Fibroblast of the aortic adventitia (primary cell): ENCODE results near the gene RPS6KA2. TPM values are rescaled to one million over a fixed set of nuclear protein-coding genes. Genes with fewer than 3 reads are reported as not detected.

Source experiments
- DNase-seq: peaks from one replicate; pipeline ENCODE4 v3.0.0-alpha.2; 2010; ENCODE audit warnings: low read depth
- H3K4me3 ChIP-seq: 2 replicates; pipeline ENCODE4 v1.5.1; 2011; ENCODE audit warnings: low read depth, mild to moderate bottlenecking, control low read depth, low read length, moderate library complexity
- CTCF ChIP-seq: IDR thresholded peaks from 2 replicates; pipeline ENCODE4 v1.5.1; 2011; ENCODE audit warnings: mild to moderate bottlenecking, low read length, control low read depth, inconsistent platforms; ENCODE audit not compliant: insufficient read depth
- total RNA-seq: library from RNA; depleted of rRNA; stranded (reverse); fragments of >200 nt; gene quantifications from 2 replicates; pipeline ENCODE4 v1.2.3, GENCODE V29; 2012; ENCODE audit warnings: low replicate concordance

Gene RPS6KA2
- total RNA-seq, 1 donor, result 89.7 TPM

- no peak for DNase-seq
- no peak overlapping the region for H3K4me3 ChIP-seq
- TF ChIP-seq CTCF, result no peak
Measured at GRCh38 chr6:166662690-166663089, 35.6 kb upstream of the RPS6KA2 start.

- TF ChIP-seq CTCF, result no peak
- no peak overlapping the region for H3K4me3 ChIP-seq
- DNase-seq, result no peak
Measured at GRCh38 chr6:166661327-166662085, 34.5 kb upstream of the RPS6KA2 start.

- H3K4me3 ChIP-seq, result no peak overlapping the region
- DNase-seq, result no peak
- no peak for TF ChIP-seq CTCF
Measured at GRCh38 chr6:166660157-166660688, 33.2 kb upstream of the RPS6KA2 start.

- no peak overlapping the region for H3K4me3 ChIP-seq
- no peak for DNase-seq
- no peak for TF ChIP-seq CTCF
Measured at GRCh38 chr6:166659581-166659980, 32.5 kb upstream of the RPS6KA2 start.

GRCh38 chr6:166658792-166659150 is 31.7 kb upstream of the RPS6KA2 start:
- no peak overlapping the region for H3K4me3 ChIP-seq
- no peak for DNase-seq
- TF ChIP-seq CTCF, result no peak

GRCh38 chr6:166658115-166658791 is 31.2 kb upstream of the RPS6KA2 start:
- no peak for TF ChIP-seq CTCF
- DNase-seq, result no peak

More at GRCh38 chr6:166658115-166658791, 31.2 kb upstream of the RPS6KA2 start:
- H3K4me3 ChIP-seq, result no peak overlapping the region
